Caco-2 (cell line): Measurements from ENCODE around the gene SP140L. TPM values are rescaled to one million over a fixed set of nuclear protein-coding genes. Genes with fewer than 3 reads are reported as not detected.

ENCODE experiments used
- BruUV-seq: library from RNA; stranded (reverse); fragments of 400-500 nt; replicated peaks from 2 replicates; lab custom pipeline; 2021; lab: Mats Ljungman, UMichigan
- CTCF ChIA-PET: fragments of 300-600 bp; sonication (Branson Sonifier 250); formaldehyde crosslinking; loops from one replicate; lab custom pipeline; 2022; ENCODE audit warnings: antibody characterized with exemption; lab: Charles Lee
- POLR2A ChIA-PET: fragments of 300-600 bp; sonication (Branson Sonifier 250); formaldehyde crosslinking; loops from one replicate; lab custom pipeline; 2022; ENCODE audit warnings: antibody characterized with exemption; lab: Charles Lee
- DNase-seq, 2 experiments: peaks; one replicate each; pipeline versions ENCODE4 v3.0.0 to v3.0.0-alpha.2; 2020 to 2022
- H3K27me3 ChIP-seq: replicated peaks from 2 replicates; pipeline ENCODE4 v1.6.0; 2011; ENCODE audit warnings: low read length; ENCODE audit not compliant: control insufficient read depth, insufficient read depth
- H3K36me3 ChIP-seq: 2 replicates; pipeline ENCODE4 v1.5.1; 2011; ENCODE audit warnings: low read length; ENCODE audit not compliant: control insufficient read depth, insufficient read depth
- H3K4me1 ChIP-seq: fragments of 250-450 bp; sonication (Bioruptor Pico); 2 replicates; pipeline ENCODE4 v1.5.1; 2020; ENCODE audit warnings: mild to moderate bottlenecking
- H3K4me3 ChIP-seq: 2 replicates; pipeline ENCODE4 v1.5.1; 2011; ENCODE audit warnings: low read depth, mild to moderate bottlenecking, control low read depth, low read length
- H3K9me3 ChIP-seq: fragments of 250-450 bp; sonication (Bioruptor Pico); 2 replicates; pipeline ENCODE4 v1.5.1; 2020; ENCODE audit warnings: mild to moderate bottlenecking, moderate library complexity
- H3K27ac Mint-ChIP-seq: one replicate; pipeline ENCODE4 v1.8.0; 2022; ENCODE audit warnings: mixed read lengths; ENCODE audit not compliant: unreplicated experiment
- H3K27me3 Mint-ChIP-seq: one replicate; pipeline ENCODE4 v1.8.0; 2022; ENCODE audit warnings: mixed read lengths; ENCODE audit not compliant: insufficient read depth, unreplicated experiment
- H3K36me3 Mint-ChIP-seq: one replicate; pipeline ENCODE4 v1.8.0; 2022; ENCODE audit warnings: mild to moderate bottlenecking, mixed read lengths; ENCODE audit not compliant: insufficient read depth, unreplicated experiment
- H3K4me1 Mint-ChIP-seq: one replicate; pipeline ENCODE4 v1.8.0; 2022; ENCODE audit warnings: low read depth, mixed read lengths; ENCODE audit not compliant: unreplicated experiment
- H3K4me3 Mint-ChIP-seq: one replicate; pipeline ENCODE4 v1.8.0; 2022; ENCODE audit warnings: mild to moderate bottlenecking, moderate library complexity, mixed read lengths; ENCODE audit not compliant: unreplicated experiment
- H3K9me3 Mint-ChIP-seq: one replicate; pipeline ENCODE4 v1.8.0; 2022; ENCODE audit warnings: mixed read lengths; ENCODE audit not compliant: unreplicated experiment
- CTCF ChIP-seq, 2 experiments: fragments of 200-600 bp in 1 of 2; IDR thresholded peaks; 1 replicate in 1 of 2; 2 replicates in 1 of 2; pipeline versions ENCODE4 v1.5.1 to v1.8.0; 2011 to 2022; ENCODE audit warnings: antibody characterized with exemption in 1 of 2, control low read depth in 1 of 2, inconsistent platforms in 1 of 2, low read depth in 1 of 2, low read length in 1 of 2, mild to moderate bottlenecking in 1 of 2, moderate library complexity in 1 of 2; ENCODE audit not compliant: insufficient read depth in 1 of 2, severe bottlenecking in 1 of 2, unreplicated experiment in 1 of 2
- intact Hi-C: fragments of 100-400 bp; cut with micrococcal nuclease; formaldehyde crosslinking; loops from one replicate; pipeline ENCODE4 v1.10.0; 2022; ENCODE audit not compliant: unreplicated experiment
- total RNA-seq: library from RNA; stranded (reverse); gene quantifications from 2 replicates; pipeline ENCODE4 v1.2.3, GENCODE V29; 2022

Gene SP140L
- total RNA-seq, 1 experiment from 2014 or later: not detected

- Mint-ChIP-seq H3K36me3 (no peaks in the 10 kb centered on the region), H3K4me1 (no peaks in the 10 kb centered on the region), H3K9me3 (no peaks in the 10 kb centered on the region), H3K27ac (no peak overlapping the region), H3K27me3 (no peaks in the 10 kb centered on the region), H3K4me3 (no peak overlapping the region)
- intact Hi-C loops: no loop called here
- ChIA-PET POLR2A (no interaction called here), CTCF (no interaction called here)
- TF ChIP-seq CTCF (IDR thresholded peaks at IDR 0.05; ENCODE audit: insufficient read depth in 1 of 2, low read depth in 1 of 2, low read length in 1 of 2, severe bottlenecking in 1 of 2, unreplicated experiment in 1 of 2): no peak
- Histone ChIP-seq H3K27me3 (no peaks in the 10 kb centered on the region), H3K4me1 (no peaks in the 10 kb centered on the region), H3K9me3 (no peaks in the 10 kb centered on the region), H3K4me3 (no peak overlapping the region), H3K36me3 (no peaks in the 10 kb centered on the region)
- no peak for DNase-seq
- no TSS peak for BruUV-seq
Measured at GRCh38 chr2:230419181-230419580, 92.2 kb downstream of the SP140L start.

GRCh38 chr2:230422149-230422548 lies 95.2 kb downstream of the SP140L start:
- Histone ChIP-seq H3K4me1 (no peaks in the 10 kb centered on the region), H3K9me3 (no peaks in the 10 kb centered on the region), H3K4me3 (no peak overlapping the region), H3K27me3 (no peaks in the 10 kb centered on the region), H3K36me3 (no peaks in the 10 kb centered on the region)
- no peak for DNase-seq
- Mint-ChIP-seq H3K4me3 (no peak overlapping the region), H3K27ac (no peak overlapping the region), H3K4me1 (no peaks in the 10 kb centered on the region), H3K27me3 (no peaks in the 10 kb centered on the region), H3K36me3 (no peaks in the 10 kb centered on the region), H3K9me3 (no peaks in the 10 kb centered on the region)
- no peak for TF ChIP-seq CTCF (IDR thresholded peaks at IDR 0.05; ENCODE audit: insufficient read depth in 1 of 2, low read depth in 1 of 2, low read length in 1 of 2, severe bottlenecking in 1 of 2, unreplicated experiment in 1 of 2)
- BruUV-seq: no TSS peak
- CTCF ChIA-PET: no interaction called here
- POLR2A ChIA-PET: interaction anchor here (0.7 kb wide), 1 partner anchor 272 kb away, joined by 7 read pairs; no protein-coding TSS in a partner anchor
- intact Hi-C loops: no loop called here

GRCh38 chr2:230423851-230424458 lies 97.0 kb downstream of the SP140L start:
- Histone ChIP-seq H3K36me3 (no peaks in the 10 kb centered on the region), H3K9me3 (no peaks in the 10 kb centered on the region), H3K4me3 (no peak overlapping the region), H3K27me3 (no peaks in the 10 kb centered on the region), H3K4me1 (no peaks in the 10 kb centered on the region)
- POLR2A ChIA-PET: no interaction called here
- intact Hi-C loops: no loop called here
- Mint-ChIP-seq H3K27ac (no peak overlapping the region), H3K27me3 (no peaks in the 10 kb centered on the region), H3K4me3 (no peak overlapping the region), H3K36me3 (no peaks in the 10 kb centered on the region), H3K4me1 (no peaks in the 10 kb centered on the region), H3K9me3 (peaks cover 9% of the 10 kb centered on the region)
- no TSS peak for BruUV-seq
- no peak for TF ChIP-seq CTCF (IDR thresholded peaks at IDR 0.05; ENCODE audit: insufficient read depth in 1 of 2, low read depth in 1 of 2, low read length in 1 of 2, severe bottlenecking in 1 of 2, unreplicated experiment in 1 of 2)
- no peak for DNase-seq
- CTCF ChIA-PET: no interaction called here
